Thoracic aorta (tissue), 2 donors: ENCODE measurements around the gene MTG1. TPM values are rescaled to one million over a fixed set of nuclear protein-coding genes. Genes with fewer than 3 reads are reported as not detected.
"Not testable (repeated sequence)": the region's sequence is repeated elsewhere in the genome, so short reads cannot be mapped to it uniquely, and the experiment has no call there.

Experiments
- ATAC-seq: fragments of 150-250 bp; one replicate; pipeline ENCODE4 v1.8.0; 2017; ENCODE audit warnings: low read depth; ENCODE audit not compliant: insufficient number of reproducible peaks, low FRiP score
- DNase-seq: peaks from one replicate; pipeline ENCODE4 v3.0.0-alpha.2; 2020; ENCODE audit warnings: low spot score
- H3K27ac ChIP-seq, 2 donors: fragments of 200-600 bp; sonication (generic); 1 replicate in 1 of 2; 2 replicates in 1 of 2; pipeline ENCODE4 v1.5.1; 2016; ENCODE audit warnings: mild to moderate bottlenecking in 2 of 2, moderate library complexity in 2 of 2
- H3K27me3 ChIP-seq: fragments of 200-600 bp; sonication (generic); replicated peaks from 2 replicates; pipeline ENCODE4 v1.6.0; 2016; ENCODE audit warnings: mild to moderate bottlenecking; ENCODE audit not compliant: insufficient read depth
- H3K36me3 ChIP-seq: fragments of 200-600 bp; sonication (generic); one replicate; pipeline ENCODE4 v1.5.1; 2016
- H3K4me1 ChIP-seq, 2 donors: fragments of 200-600 bp; sonication (generic); 1 replicate in 1 of 2; 2 replicates in 1 of 2; pipeline versions ENCODE4 v1.5.1 to v1.6.0; 2016; ENCODE audit warnings: low read depth in 2 of 2, mild to moderate bottlenecking in 1 of 2; ENCODE audit not compliant: control insufficient read depth in 1 of 2
- H3K4me3 ChIP-seq: fragments of 200-600 bp; sonication (generic); 2 replicates; pipeline ENCODE4 v1.5.1; 2016; ENCODE audit warnings: mild to moderate bottlenecking
- H3K9me3 ChIP-seq: fragments of 200-600 bp; sonication (generic); 2 replicates; pipeline ENCODE4 v1.5.1; 2016
- CTCF ChIP-seq: fragments of 200-600 bp; sonication (generic); IDR thresholded peaks from one replicate; pipeline ENCODE4 v1.5.1; 2019; ENCODE audit warnings: antibody characterized with exemption
- total RNA-seq, 2 donors: library from RNA; depleted of rRNA; stranded (reverse); fragments of >200 nt; gene quantifications; one replicate each; pipeline versions ENCODE4 v1.1.0 to v1.2.3, GENCODE V29; 2016

MTG1 gene
- total RNA-seq, 2 donors from 2014 or later: 18.0 to 18.6 TPM

- H3K4me1 ChIP-seq: no peaks in the 10 kb centered on the region
- no peaks in the 10 kb centered on the region for H3K9me3 ChIP-seq
- H3K27ac ChIP-seq: no peak overlapping the region
- TF ChIP-seq CTCF: no peak
- ATAC-seq (no peak), DNase-seq (no peak)
- no peak overlapping the region for H3K4me3 ChIP-seq
- H3K36me3 ChIP-seq: peaks cover 4% of the 10 kb centered on the region
- H3K27me3 ChIP-seq: no peaks in the 10 kb centered on the region
These were observed 71.4 kb downstream of the MTG1 start for GRCh38 chr10:133465191-133465949.

GRCh38 chr10:133465950-133466474 is 72.1 kb downstream of the MTG1 start:
- H3K27me3 ChIP-seq: no peaks in the 10 kb centered on the region
- H3K9me3 ChIP-seq: no peaks in the 10 kb centered on the region
- H3K4me1 ChIP-seq: no peaks in the 10 kb centered on the region
- H3K36me3 ChIP-seq: peaks cover 4% of the 10 kb centered on the region
- ATAC-seq: no peak
- no peak overlapping the region for H3K4me3 ChIP-seq
- DNase-seq: no peak
- no peak overlapping the region for H3K27ac ChIP-seq
- TF ChIP-seq CTCF: no peak

GRCh38 chr10:133466683-133467275 is 72.8 kb downstream of the MTG1 start:
- DNase-seq: no peak
- no peaks in the 10 kb centered on the region for H3K4me1 ChIP-seq

GRCh38 chr10:133467286-133467911 is 73.4 kb downstream of the MTG1 start:
- H3K9me3 ChIP-seq: no peaks in the 10 kb centered on the region
- DNase-seq: no peak
- TF ChIP-seq CTCF: no peak
- H3K27me3 ChIP-seq: no peaks in the 10 kb centered on the region
- H3K36me3 ChIP-seq: peaks cover 4% of the 10 kb centered on the region
- H3K4me3 ChIP-seq: no peak overlapping the region
- no peak overlapping the region for H3K27ac ChIP-seq
- no peaks in the 10 kb centered on the region for H3K4me1 ChIP-seq
- no peak for ATAC-seq

More at GRCh38 chr10:133466683-133467275, 72.8 kb downstream of the MTG1 start:
- no peak for ATAC-seq
- Histone ChIP-seq H3K4me3 (no peak overlapping the region), H3K36me3 (peaks cover 4% of the 10 kb centered on the region), H3K27me3 (no peaks in the 10 kb centered on the region), H3K27ac (no peak overlapping the region), H3K9me3 (no peaks in the 10 kb centered on the region)
- TF ChIP-seq CTCF: no peak

GRCh38 chr10:133469205-133469604 is 75.2 kb downstream of the MTG1 start:
- not testable (repeated sequence) for ATAC-seq, DNase-seq, H3K4me3 ChIP-seq, H3K4me1 ChIP-seq, H3K27me3 ChIP-seq, H3K27ac ChIP-seq, H3K36me3 ChIP-seq, H3K9me3 ChIP-seq
